NCI-H526 (cell line): ENCODE data around the gene ABCF1.
"Not testable (repeated sequence)": the region's sequence is repeated elsewhere in the genome, so short reads cannot be mapped to it uniquely, and the experiment has no call there.

Experiments
- DNase-seq, 2 experiments: peaks; one replicate each; lab custom pipeline; 2025; lab: John Stamatoyannopoulos, UW

ABCF1 gene

GRCh38 chr6:30571075-30571761, at the start of gene ABCF1:
TSS of gene ABCF1 (plus strand) at chr6:30571442. CDS start at chr6:30571488, 46 bp downstream.
- DNase-seq = peak; percentile 87 to 98

DNA sequence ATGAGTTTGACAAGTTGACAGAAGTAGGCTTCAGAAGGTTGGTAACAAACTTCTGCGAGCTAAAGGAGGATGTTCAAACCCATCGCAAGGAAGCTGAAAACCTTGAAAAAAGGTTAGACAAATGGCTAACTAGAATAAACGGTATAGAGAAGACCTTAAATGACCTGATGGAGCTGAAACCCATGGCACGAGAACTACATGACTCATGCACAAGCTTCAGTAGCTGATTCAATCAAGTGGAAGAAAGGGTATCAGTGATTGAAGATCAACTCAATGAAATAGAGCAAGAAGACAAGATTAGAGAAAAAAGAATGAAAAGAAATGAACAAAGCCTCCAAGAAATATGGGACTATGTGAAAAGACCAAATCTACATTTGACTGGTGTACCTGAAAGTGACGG, 49.3 kb upstream of the ABCF1 start:
- DNase-seq = not testable (repeated sequence)

DNA sequence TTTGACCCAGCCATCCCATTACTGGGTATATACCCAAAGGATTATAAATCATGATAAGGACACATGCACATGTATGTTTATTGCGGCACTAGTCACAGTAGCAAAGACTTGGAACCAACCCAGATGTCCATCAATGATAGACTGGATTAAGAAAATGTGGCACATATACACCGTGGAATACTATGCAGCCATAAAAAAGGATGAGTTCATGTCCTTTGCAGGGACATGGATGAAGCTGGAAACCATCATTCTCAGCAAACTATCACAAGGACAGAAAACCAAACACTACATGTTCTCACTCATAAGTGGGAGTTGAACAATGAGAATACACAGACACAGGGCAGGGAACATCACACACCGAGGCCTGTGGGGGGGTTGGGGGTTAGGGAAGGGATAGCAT, 44.8 kb upstream of the ABCF1 start:
- not testable (repeated sequence) for DNase-seq

- DNase-seq = not testable (repeated sequence)
Measured at GRCh38 chr6:30529349-30529875, 41.8 kb upstream of the ABCF1 start.

DNA sequence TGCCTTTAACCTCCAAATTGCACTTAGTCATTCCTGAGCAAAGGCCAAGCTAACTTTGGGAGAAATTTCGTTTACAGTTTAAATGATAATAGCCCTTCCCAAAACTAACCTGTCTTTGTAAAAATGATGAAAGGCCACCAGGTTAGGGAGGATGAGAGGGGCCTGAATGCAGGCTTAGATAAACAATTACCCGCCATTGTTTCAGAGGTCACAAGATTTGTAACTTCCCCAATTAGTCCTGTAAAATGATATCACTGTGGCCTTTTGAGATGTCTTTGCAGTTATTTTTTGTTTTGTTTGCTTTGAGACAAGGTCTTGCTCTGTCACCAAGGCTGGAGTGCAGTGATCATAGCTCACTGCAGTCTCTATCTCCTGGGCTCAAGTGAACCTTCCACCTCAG, 41.2 kb upstream of the ABCF1 start:
- DNase-seq = no peak

GRCh38 chr6:30533460-30534294, 37.6 kb upstream of the ABCF1 start:
- no peak for DNase-seq

DNA sequence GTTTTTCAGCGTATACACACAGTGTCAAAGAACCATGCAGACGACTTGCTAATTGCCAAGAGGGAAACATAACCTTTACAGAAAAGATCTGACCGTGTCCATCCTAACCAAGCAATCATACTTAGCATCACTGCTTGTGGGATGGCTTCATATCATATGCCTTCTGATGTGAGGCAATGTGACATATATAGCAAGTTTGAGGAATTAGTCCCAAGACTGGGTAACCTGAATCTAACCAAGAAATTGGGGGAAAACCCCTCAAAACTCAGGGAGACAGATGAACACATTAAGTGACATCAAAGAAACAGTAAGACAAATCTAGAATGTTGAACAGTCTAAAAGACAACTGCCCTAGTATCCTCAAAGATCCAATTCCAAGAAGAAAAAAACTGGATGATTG, 33.3 kb upstream of the ABCF1 start:
- DNase-seq = no peak

- peak; percentile 72 to 83 for DNase-seq
Measured at GRCh38 chr6:30541515-30542403, 29.5 kb upstream of the ABCF1 start.

DNA sequence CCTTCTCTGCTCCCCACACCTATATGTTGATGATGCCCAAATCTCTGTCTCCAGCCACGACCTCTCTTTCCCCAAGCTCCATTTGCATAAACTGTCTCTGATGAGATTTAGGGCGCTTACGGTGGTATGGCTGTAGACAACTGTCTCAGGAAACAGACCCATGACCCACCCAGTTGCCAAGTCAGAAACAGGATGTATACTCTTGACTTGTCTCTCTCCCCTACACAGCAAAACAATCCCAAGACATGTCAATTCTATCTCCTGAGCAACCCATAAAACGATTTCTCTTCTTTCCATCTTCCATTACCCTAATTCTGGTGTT, 28.9 kb upstream of the ABCF1 start:
- DNase-seq = peak in 1 of 2 experiments; percentile 6

GRCh38 chr6:30542915-30543314, 28.3 kb upstream of the ABCF1 start:
- DNase-seq = no peak

- no peak for DNase-seq
Measured at GRCh38 chr6:30543821-30544220, 27.4 kb upstream of the ABCF1 start.

DNA sequence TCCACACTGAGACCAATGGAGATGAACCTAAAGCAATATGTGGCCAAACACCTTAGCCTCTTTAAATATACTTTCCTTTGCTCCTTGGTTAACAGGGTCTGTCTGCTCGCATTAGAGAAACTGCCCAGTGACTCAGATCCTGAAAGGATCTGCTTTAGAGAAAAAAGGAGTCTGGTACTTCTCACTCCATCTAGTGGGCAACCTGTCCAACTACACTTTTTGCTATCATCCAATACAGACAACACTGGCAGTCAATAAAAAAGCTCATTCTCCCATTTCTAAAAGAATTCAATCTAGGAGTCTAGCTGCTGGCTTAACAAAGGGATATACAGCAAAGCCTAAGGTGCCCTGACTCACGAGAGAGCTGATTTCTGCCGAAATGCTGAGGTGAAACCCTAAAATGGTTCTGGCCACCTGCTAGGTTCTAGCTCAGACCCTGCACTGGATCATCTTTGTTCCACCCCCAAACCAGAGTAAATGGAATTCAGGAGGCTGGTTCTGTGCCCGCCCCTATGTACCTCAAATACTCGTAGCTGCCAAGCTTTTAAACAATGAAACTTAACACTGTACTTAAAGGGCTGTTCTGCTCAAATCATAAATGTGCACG, 26.5 kb upstream of the ABCF1 start:
- DNase-seq = peak in 1 of 2 experiments; percentile 59

DNA sequence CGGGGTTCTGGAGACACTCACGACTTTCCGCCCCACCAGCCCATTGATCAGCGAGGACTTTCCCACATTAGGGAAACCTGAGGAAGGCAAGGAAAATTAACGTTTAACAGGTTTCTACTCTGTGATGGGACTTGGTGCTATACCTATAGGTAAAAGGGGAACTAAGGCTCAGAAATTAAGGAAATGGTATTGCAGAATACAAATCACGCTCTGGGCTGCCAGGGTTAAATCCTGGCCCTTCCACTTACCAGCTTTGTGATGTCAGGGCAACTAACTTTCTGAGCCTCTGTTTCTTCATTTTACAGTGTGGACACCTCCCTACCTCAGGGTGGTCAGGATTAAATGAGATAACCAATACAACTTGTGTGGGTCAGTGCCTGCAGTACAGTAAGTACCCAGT, 23.8 kb upstream of the ABCF1 start:
- no peak for DNase-seq

DNA sequence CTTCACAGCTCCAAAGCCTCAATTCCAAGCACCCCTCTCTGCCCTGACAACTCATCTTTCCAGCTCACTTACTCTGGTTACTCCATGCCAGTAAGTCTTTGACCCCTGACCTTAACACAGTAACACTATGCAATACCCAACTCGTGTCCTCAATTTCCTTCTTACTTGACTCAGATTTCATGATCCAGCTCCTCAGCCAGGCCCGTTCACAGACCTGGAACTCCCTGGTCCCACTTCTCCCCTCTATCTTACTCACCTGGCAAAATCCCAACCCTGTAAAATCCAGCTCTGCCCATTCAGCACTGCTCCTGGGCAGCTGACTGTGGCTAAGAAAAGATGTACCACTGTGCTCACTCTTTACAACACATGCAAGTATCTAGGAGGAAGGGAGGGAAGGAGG, 22.9 kb upstream of the ABCF1 start:
- DNase-seq = no peak

DNA sequence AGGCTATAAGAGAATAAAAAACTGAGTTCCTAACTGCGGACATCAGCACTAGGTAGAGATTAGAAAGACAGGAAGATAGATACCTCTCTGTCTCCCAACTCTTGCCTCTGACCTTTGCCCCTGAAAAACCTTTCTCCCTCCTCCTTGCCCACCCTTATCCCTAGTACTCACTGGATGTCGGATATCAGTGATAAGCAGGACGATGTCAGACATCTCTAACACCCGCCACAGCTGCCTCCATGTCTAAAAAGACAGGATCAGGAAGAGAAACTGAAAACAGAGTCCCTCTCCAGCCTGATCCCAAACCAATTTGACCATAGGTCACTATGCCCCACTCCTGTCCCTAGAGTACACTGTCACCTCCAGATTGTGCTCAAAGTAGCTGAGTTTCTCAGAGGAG, 16.8 kb upstream of the ABCF1 start:
- no peak for DNase-seq

GRCh38 chr6:30554962-30555815, 16.1 kb upstream of the ABCF1 start:
- peak in 1 of 2 experiments; percentile 63 for DNase-seq

- DNase-seq = no peak
Measured at GRCh38 chr6:30555816-30556065, 15.5 kb upstream of the ABCF1 start.

GRCh38 chr6:30556066-30556905, 15.0 kb upstream of the ABCF1 start, which contains the start of gene GNL1:
TSS of gene GNL1 (minus strand) at chr6:30556489. CDS start at chr6:30556203, 286 bp downstream.
- peak; percentile 83 to 97 for DNase-seq

GRCh38 chr6:30556906-30557682, 14.1 kb upstream of the ABCF1 start, which contains the start of gene PRR3:
TSS of gene PRR3 (plus strand) at chr6:30557295. CDS start at chr6:30557345, 50 bp downstream.
- peak; percentile 86 to 91 for DNase-seq
